ENCODE results near the gene DNAJC6.

Gene DNAJC6

DNA sequence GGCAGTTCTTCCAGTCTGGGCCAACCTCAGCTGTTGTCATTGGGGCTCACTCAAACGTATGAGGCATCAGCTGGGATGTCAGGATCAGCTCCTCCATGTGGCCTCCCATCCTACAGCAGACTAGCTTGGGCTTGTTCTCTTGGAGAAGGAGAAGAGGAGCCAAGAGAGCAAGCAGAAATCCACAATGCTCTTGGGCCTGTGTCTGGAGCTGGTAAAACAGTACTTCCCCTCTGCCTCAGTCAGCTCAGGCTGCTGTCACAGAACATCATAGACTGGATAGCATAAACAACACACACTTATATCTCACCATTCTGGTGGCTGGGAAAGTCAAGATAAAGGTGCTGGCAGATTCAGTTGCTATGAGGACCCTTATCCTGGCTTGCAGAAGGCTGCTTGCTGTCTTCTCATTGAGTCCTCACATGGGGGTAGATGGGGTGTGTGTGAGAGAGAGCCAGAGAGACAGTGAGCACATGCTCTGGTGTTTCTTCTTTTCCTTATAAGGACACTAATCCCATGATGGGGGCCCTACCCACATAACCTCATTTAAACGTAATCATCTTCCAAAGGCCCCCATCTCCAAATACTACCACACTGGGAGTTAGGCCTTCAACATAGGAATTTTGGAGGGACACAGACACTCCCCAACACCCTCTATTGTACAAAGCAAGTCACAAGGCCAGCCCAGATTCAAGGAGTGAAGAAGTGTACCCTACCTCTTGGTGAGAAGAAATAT is 16.3 kb upstream of the DNAJC6 start:
- DNase-seq (ENCODE audit: low read depth in 3 of 3, low spot score in 1 of 3), result no peak

GRCh38 chr1:65297706-65298105 is 11.6 kb upstream of the DNAJC6 start:
- DNase-seq (ENCODE audit: low read depth in 3 of 3, low spot score in 1 of 3), result no peak

GRCh38 chr1:65299328-65299727 is 10.0 kb upstream of the DNAJC6 start:
- no peak for DNase-seq (ENCODE audit: low read depth in 3 of 3, low spot score in 1 of 3)

DNA sequence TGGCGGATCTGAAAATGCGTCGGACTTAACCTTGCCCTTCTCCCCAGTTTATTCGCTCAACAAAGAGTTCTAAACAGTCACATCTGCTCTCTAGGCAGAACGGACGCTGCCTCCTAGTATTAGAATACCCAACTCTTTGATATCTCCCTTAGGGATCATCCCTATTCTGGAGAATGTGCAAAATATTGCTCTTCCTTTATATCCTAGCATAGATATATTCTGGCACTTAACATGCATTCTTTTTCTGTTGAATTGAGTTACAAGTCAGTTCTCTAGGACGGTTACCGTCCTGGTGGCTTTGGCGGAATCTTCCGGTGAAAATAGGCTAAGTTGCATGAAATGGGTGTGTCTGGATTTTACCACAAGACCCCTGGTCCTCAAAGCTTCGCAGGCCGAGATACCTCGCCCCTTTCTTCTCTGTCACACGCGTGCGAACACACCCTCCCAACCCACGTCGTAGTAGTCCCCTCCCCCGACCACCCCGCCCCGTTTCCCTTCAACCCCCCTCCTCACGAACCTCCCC is 501 bp upstream of the DNAJC6 start:
- no peak for DNase-seq (ENCODE audit: low read depth in 3 of 3, low spot score in 1 of 3)

- DNase-seq (ENCODE audit: low read depth in 3 of 3, low spot score in 1 of 3), result no peak
Observed at GRCh38 chr1:65310078-65310587, 790 bp downstream of the DNAJC6 start.

- no peak for DNase-seq (ENCODE audit: low read depth in 3 of 3, low spot score in 1 of 3)
Observed at GRCh38 chr1:65311760-65312159, 2.4 kb downstream of the DNAJC6 start.

DNA sequence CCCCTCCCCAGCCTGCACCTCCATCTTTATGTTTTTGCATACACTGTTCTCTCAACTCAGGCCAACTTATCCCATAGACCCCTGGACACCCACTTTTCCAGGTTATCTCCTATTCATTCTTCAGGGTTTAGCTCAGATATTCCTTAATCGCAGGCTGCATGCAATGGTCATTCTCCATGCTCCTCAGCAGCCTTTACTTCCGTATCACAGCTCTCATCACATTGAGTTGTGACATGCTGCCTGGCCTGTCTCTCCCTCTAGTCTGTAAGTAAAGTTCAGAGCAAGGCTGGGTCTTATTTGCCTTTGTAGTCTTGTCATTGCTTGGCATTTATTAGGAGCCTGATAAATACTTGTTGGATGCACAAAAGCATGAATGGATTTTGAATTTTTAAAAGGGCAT is 6.9 kb downstream of the DNAJC6 start:
- no peak for DNase-seq (ENCODE audit: low read depth in 3 of 3, low spot score in 1 of 3)

- no peak for DNase-seq (ENCODE audit: low read depth in 3 of 3, low spot score in 1 of 3)
Observed at GRCh38 chr1:65317866-65318653, 8.7 kb downstream of the DNAJC6 start.

GRCh38 chr1:65319141-65319540 is 9.8 kb downstream of the DNAJC6 start:
- DNase-seq (ENCODE audit: low read depth in 3 of 3, low spot score in 1 of 3), result no peak

GRCh38 chr1:65319754-65320153 is 10.4 kb downstream of the DNAJC6 start:
- DNase-seq (ENCODE audit: low read depth in 3 of 3, low spot score in 1 of 3), result no peak

- no peak for DNase-seq (ENCODE audit: low read depth in 3 of 3, low spot score in 1 of 3)
Observed at GRCh38 chr1:65321879-65322278, 12.5 kb downstream of the DNAJC6 start.

- DNase-seq (ENCODE audit: low read depth in 3 of 3, low spot score in 1 of 3), result no peak
Observed at GRCh38 chr1:65323246-65323645, 13.9 kb downstream of the DNAJC6 start.

DNA sequence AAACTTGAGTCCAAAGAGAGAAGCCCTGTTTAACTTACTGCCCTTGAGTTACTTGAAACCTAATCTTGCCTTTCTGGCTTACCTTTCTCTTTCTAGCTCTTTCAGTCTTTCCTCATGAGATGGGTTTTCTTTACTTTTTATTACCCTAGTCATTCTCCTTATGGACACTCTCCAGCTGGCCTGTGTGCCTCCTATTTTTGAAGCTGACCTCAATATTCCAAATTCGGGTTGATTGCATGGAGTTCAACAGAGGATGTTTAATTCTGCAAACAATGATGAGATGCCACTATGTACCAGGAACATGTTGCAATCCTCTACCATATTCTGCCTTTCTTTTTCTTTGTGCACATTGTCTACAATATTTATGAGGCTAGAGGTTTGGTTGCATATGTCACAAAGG is 20.7 kb downstream of the DNAJC6 start:
- DNase-seq (ENCODE audit: low read depth in 3 of 3, low spot score in 1 of 3), result no peak

DNA sequence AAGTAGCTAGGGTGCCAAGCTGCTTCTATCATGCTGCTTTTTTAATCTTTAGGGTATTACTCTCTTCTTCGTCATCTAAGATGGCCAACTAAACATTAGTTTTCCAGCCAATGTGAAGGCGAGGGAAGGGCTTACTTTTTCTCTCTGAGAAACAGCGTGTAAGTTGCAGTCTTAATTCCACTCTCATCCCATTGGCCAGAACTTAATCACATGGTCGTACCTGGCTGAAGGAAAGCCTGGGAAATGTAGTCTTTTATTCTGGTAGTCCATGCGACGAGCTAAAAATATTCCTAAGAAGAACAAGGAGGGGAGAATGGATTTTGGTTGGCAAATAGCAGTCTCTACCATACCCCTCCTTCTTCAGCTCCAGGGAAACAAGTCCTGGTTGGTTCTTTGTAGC is 21.5 kb downstream of the DNAJC6 start:
- DNase-seq (ENCODE audit: low read depth in 3 of 3, low spot score in 1 of 3), result no peak

DNA sequence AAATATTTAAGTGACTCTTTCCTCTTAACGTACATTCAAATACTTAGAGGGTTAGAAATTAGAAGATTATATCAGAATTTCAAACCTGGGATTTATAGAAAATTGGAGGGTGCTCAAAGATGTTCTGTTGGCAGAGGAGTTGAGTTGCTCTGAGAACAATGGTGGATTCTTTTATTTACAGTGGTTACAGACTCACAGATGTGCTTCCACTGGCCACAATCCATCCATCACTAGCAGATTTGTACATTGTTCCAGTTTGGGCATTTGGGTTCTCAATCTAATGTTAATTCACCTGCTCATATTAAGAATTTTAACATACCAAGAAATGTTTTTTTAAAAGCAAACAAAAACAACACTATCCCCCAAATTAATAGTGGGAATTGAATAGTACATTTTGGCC is 23.5 kb downstream of the DNAJC6 start:
- no peak for DNase-seq (ENCODE audit: low read depth in 3 of 3, low spot score in 1 of 3)

DNA sequence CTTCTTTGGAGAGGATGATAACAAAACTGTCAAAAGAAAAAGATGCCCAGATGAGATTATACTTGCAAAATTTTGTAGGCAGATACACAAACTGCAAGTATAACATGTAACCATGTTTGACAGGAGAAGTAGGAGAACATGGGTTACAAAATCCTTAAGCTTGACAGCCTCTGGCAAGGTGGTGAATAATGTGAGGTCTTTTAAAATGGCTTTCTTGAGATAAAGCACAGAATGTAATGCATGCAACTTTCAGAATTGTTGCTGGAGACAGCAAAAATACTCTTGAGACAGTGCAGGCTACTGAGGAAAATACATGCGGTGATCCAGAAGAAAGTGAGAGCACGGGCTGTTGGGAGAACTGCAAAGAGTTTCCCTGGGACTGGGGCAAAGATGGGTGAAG is 24.7 kb downstream of the DNAJC6 start:
- no peak for DNase-seq (ENCODE audit: low read depth in 3 of 3, low spot score in 1 of 3)

GRCh38 chr1:65339866-65340468 is 30.6 kb downstream of the DNAJC6 start:
- no peak for DNase-seq (ENCODE audit: low read depth in 3 of 3, low spot score in 1 of 3)

GRCh38 chr1:65341381-65341780 is 32.0 kb downstream of the DNAJC6 start:
- DNase-seq (ENCODE audit: low read depth in 3 of 3, low spot score in 1 of 3), result no peak

DNA sequence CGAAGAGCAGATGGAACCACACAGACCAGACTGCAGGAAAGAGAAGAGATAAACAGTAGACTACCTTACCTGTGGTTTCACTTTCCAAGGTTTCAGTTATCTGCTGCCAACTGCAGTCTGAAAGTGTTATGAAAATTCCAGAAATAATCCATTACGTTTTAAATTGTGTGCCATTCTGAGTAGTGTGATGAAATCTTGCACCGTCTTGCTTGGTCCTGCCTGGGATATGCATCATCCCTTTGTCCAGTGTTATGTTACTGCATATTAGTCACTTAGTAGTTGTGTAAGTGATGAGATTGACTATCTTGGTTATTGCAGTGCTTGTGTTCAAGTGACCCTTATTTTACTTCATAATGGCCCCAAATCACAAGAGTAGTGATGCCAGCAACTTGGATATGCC is 33.9 kb downstream of the DNAJC6 start:
- DNase-seq (ENCODE audit: low read depth in 3 of 3, low spot score in 1 of 3), result no peak

DNA sequence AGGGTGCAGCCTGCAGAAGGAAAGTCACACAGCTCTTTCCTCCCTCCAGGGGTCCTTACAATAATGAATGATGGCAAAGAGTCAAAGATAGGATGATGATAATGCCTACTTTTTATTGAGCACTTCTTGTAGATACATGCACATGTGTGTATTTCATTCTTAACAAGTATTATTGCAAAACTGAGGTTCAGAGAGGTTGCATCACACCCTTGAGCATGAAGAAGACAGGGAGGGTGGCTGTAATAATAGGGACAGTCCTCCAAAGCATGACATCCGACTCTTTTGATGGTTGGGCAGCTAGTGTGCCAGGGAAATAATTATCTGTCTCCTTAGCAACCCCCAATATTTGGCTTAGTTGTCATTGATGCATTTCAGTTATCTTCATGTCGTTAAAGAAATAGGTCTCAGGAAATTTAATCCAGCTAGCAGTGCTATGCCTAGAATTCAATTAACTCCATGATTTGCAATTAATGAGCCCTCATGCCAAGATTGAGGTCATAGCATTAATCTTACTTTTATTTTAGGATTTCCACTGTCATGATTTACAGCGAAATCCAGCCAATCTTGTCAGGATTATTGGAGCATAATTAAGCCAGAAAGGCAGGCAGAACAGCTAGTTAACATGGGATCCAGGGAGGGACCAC is 35.0 kb downstream of the DNAJC6 start:
- no peak for DNase-seq (ENCODE audit: low read depth in 3 of 3, low spot score in 1 of 3)

DNA sequence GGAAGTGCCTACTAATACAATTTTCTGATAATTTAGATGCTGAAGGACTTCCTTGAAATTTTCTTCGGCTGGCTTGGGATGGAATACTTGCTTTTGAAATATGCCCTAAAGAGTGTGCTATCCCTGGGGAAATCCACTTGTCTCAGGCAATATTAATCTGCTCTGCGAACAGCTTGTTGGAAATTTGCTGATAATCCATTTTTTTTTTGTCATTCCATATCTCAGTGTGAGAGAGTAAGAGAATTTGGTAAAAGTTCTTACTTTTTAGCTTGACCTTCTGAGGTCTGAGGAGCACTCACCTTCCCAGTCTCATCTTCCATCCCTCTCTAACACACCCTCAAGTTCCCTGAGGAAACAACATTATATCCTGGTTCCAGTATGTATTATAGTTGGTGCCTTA is 36.8 kb downstream of the DNAJC6 start:
- DNase-seq (ENCODE audit: low read depth in 3 of 3, low spot score in 1 of 3), result no peak

Data from stimulated activated CD4-positive, alpha-beta T cell treated with anti-CD3 and anti-CD28 coated beads, TNF-alpha, amount 100 ng/mL, for 1 hour (primary cell).